Tibial nerve (tissue), 4 donors: ENCODE results near the gene ARHGEF17.

Experiments used
- CTCF ChIP-seq, 5 experiments: fragments of 200-600 bp in 3 of 5; fragments of 450-650 bp in 2 of 5; sonication (generic) in 3 of 5; IDR thresholded peaks; one replicate each; pipeline ENCODE4 v1.5.1; 2016 to 2019; ENCODE audit warnings: antibody characterized with exemption in 5 of 5, mild to moderate bottlenecking in 3 of 5, moderate library complexity in 2 of 5
- EP300 ChIP-seq, 2 donors: sonication (generic); formaldehyde crosslinking; IDR thresholded peaks; one replicate each; pipeline ENCODE4 v1.6.1; 2017; ENCODE audit warnings: antibody characterized with exemption in 2 of 2, mild to moderate bottlenecking in 1 of 2
- POLR2A ChIP-seq, 2 donors: fragments of 450-650 bp; IDR thresholded peaks; one replicate each; pipeline ENCODE4 v1.6.1; 2017; ENCODE audit warnings: antibody characterized with exemption in 2 of 2, mild to moderate bottlenecking in 2 of 2, moderate library complexity in 2 of 2

DNA sequence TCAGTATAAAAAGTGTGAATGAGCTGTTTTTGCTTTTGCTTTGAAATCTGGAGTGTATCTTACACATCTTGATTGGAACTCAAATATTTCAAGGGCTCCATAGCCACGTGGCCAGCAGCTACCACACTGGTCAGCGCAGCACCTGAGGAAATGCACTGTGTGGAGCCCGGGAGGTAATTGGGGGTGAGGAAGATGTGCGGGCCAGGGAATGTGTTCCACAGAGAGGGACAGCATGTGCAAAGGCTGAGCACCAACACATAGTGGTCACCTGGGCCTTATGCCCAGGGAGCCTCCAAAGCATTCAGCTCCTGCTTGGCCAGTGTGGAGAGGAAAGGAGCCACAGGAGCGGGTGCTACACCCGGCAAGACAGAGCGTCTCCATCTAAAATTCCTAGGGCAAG lies 88.9 kb downstream of the ARHGEF17 start:
- TF ChIP-seq CTCF (IDR thresholded peaks at IDR 0.05) (no peak), POLR2A (IDR thresholded peaks at IDR 0.05) (no peak), EP300 (IDR thresholded peaks at IDR 0.05) (no peak)
